ENCODE data around the gene SRPK3.

DNA sequence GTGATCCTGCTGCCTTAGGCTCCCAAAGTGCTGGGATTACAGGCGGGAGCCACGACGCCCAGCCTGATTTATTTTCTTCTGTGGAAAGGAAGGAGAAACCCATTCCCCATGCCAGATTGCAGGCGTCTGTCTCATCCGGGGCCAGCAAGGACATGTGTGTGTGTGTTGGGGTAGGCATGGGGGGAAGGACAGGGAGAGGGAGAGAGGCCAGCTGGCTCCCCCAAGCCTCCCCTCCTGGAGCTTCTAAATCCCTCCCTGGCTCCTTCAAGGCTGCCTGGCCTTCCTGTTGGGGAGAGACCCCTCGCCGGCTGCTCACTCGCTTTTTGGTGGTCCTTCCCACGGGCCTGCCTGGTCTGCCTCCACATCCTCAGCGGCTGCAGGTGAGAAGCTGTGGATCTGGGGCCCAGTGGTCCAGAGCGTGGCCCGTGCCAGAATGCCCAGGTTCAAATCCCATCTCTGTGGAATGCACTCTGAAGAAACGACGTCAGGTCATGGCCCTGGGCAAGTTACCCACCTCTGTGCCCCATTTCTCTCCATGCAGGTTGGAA, 18.1 kb upstream of the SRPK3 start:
- TF ChIP-seq, protein P1, sequence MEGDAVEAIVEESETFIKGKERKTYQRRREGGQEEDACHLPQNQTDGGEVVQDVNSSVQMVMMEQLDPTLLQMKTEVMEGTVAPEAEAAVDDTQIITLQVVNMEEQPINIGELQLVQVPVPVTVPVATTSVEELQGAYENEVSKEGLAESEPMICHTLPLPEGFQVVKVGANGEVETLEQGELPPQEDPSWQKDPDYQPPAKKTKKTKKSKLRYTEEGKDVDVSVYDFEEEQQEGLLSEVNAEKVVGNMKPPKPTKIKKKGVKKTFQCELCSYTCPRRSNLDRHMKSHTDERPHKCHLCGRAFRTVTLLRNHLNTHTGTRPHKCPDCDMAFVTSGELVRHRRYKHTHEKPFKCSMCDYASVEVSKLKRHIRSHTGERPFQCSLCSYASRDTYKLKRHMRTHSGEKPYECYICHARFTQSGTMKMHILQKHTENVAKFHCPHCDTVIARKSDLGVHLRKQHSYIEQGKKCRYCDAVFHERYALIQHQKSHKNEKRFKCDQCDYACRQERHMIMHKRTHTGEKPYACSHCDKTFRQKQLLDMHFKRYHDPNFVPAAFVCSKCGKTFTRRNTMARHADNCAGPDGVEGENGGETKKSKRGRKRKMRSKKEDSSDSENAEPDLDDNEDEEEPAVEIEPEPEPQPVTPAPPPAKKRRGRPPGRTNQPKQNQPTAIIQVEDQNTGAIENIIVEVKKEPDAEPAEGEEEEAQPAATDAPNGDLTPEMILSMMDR (IDR thresholded peaks at IDR 0.05; ENCODE audit: borderline replicate concordance, extremely low read depth, low read length, poor library complexity, severe bottlenecking): no peak
- no peak for TF ChIP-seq EZH2 (IDR thresholded peaks at IDR 0.05; ENCODE audit: borderline replicate concordance, low read depth, low read length, severe bottlenecking)
